GM19193 (cell line): ENCODE measurements around the gene KIAA0040.

Experiments used
- POLR2A ChIP-seq: IDR thresholded peaks from 4 replicates; pipeline ENCODE4 v1.6.1; 2011; ENCODE audit not compliant: insufficient read depth, insufficient read length; ENCODE audit errors: extremely low read depth

Gene KIAA0040

DNA sequence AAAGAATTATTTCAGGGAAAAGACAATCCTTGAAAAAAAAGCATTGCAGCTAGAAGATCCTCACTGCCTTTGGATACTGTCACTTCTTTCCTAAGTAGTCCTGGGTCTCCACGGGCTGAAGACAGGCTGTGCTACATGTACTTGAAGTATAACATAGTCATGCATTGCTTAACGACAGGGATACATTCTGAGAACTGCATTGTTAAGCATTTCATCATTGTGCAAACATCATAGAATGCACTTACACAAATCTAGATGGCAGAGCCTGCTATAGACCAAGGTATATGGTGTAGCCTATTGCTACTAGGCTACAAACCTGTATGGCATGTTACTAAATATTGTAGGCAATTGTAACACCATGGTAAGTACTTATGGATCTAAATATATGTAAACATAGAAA is 54.0 kb downstream of the KIAA0040 start:
- TF ChIP-seq POLR2A: no peak

DNA sequence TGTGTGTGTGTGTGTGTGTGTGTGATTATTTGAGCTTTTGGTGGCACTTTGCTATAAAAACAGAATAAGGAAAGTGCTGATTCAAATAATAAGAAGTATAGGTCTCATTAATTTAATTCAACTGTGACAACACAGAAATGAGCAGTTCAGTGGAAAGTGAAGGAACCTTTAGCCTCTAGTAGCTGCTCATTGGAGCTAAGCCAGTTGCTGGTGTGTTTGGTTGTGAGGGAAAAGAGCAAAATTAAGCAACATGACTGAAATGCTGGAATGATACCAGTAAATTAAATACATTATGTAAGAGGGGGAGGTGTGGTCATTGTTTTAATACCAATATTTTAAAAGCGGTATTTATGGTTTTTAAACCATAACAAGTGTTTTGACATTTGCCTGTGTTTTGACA is 55.2 kb downstream of the KIAA0040 start:
- no peak for TF ChIP-seq POLR2A

DNA sequence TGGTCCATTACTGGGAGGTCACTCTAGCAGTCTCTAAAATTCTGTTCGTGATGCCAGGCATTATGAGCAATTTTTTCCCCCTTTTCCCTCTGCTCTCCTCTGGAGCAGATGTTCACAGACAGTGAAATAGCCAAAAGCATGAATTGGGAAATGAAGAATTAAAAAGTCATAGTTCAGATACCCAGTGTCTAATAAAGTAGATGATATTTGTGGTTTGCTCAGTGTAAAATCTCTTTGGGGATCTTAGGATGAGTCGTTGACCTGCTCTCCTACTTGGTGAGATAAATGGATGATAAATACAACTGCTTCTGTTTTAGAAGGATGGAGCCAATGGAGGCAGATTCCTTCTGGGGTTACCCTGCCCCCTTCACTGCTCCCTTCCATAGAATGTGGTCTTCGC is 56.3 kb downstream of the KIAA0040 start:
- no peak for TF ChIP-seq POLR2A

DNA sequence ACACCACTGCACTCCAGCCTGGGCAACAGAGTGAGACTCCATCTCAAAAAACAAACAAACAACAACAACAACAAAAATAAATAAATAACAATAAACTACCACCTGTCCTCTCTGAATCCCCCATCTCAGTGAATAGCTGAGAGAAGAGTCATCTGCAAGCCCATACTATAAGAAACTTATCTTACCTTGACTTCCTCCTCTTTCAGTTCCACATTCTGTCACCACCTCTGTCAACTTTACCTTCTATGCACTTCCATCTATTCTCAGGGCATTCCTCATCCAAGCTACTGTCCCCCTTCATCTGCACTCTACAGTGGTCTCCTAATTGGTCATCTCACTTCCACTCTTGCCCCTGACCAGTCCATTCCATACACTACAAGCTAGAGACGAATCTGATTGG is 58.1 kb downstream of the KIAA0040 start:
- no peak for TF ChIP-seq POLR2A

DNA sequence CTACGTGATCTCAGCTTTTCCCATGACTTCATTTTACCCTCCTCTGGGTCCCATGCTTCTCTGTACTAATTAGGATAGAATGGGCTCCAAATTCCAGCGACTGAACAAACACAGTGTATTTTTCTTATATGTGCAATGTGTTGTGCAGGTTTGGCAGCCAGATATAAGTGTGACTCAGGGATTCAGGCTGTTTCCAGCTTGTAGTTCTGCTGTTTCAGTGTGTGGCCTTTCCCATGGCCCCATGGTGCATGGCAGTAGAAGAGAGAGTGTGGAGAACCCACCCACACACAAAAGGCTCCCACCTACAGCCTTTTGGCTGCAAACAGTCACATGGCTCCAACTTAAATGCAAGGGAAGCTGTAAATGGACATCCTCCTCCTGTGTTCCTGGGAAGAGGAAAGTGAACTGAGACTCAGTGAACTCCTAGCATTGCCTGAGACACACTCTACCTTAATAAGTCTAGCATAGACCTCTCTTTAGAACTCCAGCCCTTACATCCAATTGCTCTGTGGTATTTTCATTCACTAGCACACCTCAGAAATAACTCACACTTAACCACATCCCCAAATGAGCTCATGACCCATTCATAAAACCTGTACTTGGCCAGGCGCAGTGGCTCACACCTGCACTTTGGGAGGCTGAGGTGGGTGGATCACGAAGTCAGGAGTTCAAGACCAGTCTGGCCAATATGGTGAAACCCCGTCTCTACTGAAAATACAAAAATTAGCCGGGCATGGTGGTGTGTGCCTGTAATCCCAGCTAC is 58.7 kb downstream of the KIAA0040 start:
- TF ChIP-seq POLR2A: no peak

DNA sequence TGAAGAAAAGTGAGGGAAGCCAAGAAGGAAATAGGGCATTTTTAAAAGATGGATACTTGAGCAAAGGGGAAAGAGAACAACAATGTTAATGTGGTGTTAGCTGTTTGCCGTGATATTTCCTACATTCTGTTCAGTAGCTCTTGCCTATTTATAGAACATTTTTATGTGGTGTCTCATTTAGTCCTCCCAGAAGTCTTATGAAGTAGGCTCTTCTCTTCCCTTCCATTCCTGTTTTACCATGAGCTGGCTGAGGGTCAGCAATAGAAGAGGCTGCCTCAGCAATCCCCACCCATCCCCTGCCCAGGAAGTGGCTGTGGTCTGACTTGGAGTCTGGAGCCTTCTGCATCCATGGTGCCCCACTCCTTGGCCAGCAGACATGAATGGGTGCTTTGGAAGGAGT is 60.1 kb downstream of the KIAA0040 start:
- no peak for TF ChIP-seq POLR2A

DNA sequence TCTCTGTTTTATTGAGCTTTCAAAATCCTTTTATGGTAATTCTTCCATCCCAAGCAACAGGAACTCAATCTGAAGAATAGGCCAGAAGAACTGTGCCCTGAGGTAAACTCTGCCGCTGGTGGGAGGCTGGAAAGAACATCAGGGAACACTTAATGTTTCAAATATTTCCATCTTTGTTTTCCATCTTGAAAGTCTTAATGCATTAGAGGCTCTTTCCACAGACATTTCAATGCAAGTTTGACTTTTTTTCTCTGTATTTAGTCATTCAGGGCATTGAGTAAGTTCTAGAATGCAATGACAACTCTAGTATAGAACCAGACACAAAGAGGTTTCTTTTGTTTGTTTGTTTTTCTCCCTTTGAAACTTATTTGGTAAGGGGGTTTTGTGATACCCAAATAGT is 61.5 kb downstream of the KIAA0040 start:
- no peak for TF ChIP-seq POLR2A

DNA sequence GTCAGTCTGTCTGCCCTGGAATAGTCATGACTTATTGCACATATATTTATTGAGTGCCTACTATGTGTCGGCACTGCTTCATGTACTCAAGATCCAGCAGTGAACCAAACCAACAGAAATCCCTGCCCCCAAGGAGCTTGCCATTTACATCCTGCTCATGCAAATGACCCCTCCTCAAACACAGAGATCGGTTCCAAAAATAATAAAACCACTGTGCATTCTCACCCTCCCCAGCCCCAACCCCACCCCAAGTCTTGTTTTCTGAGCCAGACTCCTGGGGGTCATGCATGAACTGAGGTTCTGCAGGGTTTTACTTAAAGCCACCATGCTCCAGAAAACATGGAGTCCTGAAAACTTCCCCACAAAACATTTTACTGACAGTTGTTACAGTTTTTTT is 61.9 kb downstream of the KIAA0040 start:
- TF ChIP-seq POLR2A: no peak

DNA sequence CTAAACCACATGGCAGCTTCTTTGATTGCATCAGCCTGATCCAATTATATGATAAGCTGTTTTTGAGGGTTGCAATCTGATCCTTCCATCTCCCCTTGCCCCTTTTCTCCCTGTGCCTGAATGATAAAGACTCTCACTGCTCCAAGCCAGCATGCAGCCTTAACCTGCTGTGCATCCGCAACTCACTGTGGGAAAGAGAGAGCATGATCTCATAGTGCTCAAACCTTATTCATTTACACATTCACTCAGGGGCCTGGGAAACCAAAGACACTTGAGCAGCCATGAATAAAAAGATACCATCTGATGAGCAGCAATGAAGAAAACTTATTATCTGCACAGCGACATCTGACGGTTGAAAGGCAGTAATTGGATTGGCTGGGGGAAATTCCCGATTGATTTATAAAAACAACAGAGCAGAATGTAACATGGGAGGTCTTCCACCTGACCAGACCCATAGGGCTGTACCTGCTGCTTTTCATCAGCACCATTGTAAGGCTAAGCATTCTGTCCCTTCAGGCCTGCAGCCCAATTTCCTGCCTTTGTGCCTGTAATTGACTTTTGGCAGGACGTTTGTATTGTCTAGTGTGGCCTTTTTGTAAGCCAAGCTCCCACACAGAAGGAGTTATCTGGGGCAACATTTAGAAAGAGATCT is 62.5 kb downstream of the KIAA0040 start:
- no peak for TF ChIP-seq POLR2A

DNA sequence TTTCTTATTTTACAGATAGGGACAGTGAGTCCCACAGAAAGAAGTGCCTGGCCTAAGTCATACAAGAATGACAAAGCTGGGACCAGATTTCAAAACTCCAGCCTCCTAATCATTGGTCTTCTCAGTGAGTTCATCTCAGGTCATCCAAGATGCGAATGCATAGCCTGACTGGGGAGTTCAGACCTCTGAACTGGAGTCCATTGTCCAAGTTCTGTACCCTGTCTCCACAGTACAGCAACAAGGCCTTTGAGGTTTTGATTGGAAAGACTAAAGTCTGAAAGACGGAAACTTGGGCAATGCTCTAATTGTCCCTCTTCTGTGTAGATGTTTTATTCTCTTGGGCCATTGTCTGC is 63.0 kb downstream of the KIAA0040 start:
- no peak for TF ChIP-seq POLR2A

DNA sequence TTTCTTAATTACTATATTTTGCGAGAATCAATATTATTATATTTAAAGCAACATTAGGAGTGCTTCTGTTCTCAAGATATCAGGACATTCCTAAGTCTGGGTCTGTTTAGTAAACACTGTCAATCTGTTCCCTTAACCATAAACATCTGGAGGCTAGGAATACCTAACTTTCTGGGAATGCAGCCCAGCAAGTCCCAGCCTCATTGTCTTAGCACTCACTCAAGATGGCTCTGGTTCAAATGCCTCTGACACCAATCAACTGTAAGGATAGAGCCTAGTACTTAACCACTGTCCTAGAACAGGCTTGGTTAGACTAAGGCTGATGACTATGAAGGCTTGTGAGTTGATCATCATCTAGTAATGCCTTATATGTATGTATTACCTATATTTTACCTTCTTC is 63.4 kb downstream of the KIAA0040 start:
- no peak for TF ChIP-seq POLR2A

DNA sequence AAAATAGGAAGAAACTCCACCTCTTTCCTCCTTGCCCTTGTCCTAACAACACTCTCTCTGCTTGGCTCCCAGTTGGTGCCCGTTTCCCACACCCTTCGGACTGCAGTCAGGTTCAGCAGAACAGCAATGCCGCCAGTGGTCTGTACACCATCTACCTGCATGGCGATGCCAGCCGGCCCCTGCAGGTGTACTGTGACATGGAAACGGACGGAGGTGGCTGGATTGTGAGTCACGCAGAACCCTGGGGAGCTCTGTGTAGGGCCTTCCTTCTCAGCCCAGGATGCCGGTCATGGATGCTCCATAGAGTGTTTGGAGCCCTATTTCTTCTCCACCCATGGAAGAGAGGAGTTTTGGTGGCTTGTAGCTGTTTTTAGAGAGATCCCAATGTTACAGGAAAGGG is 64.1 kb downstream of the KIAA0040 start:
- no peak for TF ChIP-seq POLR2A

DNA sequence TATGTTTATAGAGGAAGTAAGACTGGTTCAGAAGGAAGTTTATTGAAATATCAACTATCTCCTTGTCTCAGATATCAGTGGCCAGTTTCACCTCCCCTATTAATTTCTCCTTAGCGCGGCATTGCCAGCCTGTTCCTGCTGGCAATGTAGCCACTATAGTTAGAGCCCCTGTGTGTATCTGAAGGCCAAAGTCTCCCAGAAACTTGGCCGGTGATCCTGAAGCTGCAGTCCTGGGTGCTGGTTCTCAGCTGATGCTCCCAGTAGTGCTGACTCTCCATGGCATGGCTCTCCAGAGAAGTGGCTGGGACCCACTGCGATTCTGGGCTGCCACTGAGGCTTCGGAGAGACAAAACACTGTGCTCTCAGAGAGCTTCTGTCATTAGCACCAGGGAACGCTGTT is 65.0 kb downstream of the KIAA0040 start:
- no peak for TF ChIP-seq POLR2A

DNA sequence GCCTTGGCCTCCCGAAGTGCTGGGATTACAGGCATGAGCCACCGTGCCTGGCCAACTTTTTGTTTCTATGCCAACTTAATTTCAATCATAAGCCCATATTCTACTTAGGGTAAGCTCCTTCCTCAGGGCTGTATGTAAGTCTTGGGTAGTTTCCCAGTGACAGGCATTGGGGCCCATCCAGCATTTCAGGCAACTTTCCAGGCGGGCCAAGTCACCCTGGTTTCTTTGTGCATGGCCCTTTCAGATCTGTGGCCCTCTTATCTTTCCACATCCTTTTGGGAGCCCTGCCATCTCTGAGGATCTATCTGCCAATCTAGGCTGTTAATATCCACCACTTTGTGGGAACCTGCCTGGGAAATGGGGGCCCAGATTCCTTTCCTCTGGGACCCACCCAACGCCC is 66.2 kb downstream of the KIAA0040 start:
- TF ChIP-seq POLR2A: no peak

DNA sequence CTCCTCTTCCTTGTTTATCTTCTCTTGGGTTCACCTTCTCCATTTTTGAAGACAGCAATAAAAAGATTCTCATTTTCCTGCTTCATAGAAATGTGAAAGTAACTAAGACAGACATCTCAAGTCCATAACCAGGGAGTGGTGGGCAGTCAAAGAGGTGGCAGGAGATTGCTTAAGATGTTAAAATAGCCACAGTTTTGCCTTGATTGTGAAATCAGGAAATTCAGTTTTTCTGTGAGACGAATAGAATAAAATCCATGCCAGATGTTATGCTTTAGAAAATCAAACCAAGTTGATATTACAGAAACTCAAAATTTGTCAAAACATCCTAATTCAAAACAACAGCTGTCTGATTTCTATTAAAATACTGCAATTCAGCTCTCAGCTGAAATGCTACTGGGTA is 67.7 kb downstream of the KIAA0040 start:
- no peak for TF ChIP-seq POLR2A

DNA sequence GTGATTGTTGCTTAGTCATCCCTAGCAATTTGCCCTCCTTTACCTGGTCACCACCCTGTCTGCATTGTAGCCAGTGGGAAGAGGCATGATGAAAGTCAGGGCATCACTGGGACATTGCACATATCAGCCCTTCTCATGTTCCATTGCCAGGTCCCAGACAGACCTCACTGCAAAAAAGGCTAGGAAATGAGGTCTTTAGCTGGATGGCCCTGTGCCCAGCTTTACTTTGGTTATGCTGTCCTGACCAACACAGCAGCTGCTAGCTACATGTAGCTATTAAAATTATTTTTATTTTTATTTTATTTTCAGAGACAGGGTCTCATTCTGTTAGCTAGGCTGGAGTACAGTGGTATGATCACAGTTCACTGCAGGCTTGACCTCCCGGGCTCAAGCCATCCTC is 72.1 kb downstream of the KIAA0040 start:
- TF ChIP-seq POLR2A: no peak
